NCI-H2227 (cell line): ENCODE results near the gene MAPKAPK3.
"Not testable (repeated sequence)": the region's sequence is repeated elsewhere in the genome, so short reads cannot be mapped to it uniquely, and the experiment has no call there.

ENCODE experiments used
- DNase-seq: peaks from one replicate; lab custom pipeline; 2025; ENCODE audit not compliant: unreplicated experiment; lab: John Stamatoyannopoulos, UW

MAPKAPK3 gene

DNA sequence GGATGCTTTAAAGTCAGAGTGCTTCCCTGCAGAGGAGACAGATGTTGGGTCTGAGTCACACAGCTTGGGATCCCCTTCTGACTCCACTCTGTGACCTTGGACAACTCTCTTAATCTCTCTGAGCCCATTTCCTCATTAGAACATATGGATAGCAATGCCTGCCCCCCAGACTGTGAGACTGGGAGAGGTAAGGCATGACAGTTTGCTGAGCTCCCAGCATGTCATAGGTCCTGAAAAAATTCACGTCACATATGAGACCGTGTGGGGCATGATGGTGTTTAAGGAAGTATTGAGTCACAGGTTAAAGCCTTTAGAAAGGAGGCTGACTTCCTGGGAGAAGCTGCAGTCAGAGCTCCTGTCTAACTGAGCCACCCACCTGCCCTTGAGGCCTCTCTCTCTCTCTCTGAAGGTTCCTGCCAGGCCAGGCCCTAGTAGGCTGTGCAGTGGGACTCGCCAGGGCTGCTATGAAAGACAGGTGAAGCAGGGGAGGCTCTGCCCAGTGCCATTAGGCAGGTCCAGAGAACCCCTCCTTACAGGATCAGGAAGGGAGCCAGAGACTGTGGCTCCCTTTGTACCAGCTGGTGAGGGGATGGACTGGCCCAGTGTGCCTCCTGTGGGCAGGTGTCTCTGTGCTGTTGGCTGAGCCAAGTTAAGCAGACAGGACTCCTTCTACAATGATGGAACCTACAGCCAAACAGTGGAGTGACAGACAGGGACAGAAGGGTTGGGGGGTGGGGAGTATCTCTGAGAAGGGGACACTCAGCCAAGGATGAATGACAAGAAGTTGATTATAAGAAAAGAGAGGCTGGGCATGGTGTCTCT is 38.3 kb downstream of the MAPKAPK3 start:
- DNase-seq, result no peak

DNA sequence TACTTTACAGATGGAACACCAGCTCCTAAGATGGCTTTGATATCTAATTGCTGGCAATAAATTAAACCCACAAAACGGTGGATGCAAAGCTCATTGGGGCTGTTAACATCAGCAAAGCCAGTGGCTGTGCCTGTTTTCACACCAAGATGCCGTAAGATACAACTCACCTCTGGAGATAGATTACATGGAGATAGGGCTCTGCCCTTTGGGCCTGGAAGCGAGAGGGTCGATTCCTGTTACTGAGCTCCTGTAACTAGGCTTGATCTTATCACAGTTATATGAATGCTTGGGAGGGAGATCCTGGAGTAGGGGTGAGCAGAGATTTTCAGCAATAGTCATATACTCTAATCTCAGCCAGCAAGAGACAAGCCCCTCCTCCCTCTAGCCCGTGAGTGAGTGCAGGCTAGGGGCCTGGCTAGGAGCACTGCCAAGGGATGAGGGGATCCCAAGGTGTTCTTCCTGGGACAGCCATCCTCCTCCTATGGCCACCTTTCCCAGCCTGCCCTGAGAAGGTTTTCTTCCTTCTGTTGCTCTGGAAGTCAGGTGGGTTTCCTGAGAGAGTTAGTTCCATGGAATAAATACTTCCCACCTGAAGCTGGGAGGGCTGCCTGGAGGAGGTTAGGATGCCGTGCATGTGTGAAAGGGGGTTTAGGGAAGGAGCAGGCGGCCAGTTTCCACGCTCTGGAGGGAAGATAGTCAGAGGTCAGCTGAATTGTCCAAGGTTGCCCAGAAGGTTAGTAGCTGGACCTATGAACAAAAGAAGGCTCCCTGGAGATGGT is 39.7 kb downstream of the MAPKAPK3 start:
- no peak for DNase-seq

DNA sequence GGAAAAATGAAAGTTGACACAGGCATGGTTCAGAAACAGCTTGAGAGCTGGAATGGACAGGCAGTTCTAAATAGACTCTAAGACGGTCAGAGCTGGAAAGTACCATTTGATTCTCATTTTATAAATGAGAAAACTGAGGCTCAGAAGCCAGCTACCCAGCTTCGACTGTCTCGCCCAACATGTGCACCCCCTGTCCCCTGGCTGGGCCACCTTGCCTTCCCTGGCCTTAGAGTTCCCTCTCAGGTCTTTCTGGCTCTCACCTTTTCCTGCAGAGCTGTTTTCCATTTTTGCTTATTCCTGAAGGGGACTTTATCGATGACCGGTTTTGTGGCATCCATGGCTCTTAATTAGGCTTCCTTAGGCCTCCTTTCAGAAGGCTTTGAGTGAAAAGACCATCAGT is 40.5 kb downstream of the MAPKAPK3 start:
- no peak for DNase-seq

DNA sequence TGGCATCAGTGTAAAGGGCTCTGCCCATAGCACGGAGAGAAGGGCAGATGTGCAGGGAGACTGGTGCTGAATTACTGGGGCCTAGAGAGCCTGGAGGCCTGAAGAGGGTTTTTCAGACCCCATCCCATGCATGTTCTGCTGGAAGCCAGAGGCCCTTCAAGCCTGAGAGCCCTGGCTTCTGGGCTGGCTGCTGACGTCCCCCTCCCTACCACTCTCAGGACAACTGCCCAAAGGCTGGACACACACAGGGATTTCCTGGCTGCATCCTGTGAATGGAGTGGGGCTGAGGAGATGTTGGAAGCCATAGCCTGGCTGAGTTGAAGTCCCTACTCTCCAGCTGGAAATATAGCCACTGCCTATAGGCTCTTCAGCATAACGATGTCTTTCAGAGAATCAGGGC is 40.9 kb downstream of the MAPKAPK3 start:
- DNase-seq, result no peak

DNA sequence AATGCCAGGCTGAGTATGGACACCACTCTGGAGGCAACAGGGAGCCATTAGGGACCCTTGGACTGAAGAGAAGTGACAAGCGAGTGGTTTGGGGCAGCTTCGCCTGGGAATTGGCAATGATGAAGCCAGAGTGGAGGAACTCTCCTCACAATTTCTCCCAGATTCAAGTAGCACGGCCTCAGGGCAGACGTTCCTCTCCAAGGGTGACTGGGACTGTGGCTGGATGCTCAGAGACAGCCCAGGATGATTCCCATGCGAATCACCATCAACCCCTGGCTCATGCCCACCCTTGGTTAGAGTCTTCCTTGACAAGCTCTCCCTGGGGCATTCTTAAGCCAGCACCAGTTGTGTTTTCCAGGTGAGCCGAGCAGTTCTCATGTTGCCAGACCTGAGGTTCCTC is 41.5 kb downstream of the MAPKAPK3 start:
- DNase-seq, result no peak

DNA sequence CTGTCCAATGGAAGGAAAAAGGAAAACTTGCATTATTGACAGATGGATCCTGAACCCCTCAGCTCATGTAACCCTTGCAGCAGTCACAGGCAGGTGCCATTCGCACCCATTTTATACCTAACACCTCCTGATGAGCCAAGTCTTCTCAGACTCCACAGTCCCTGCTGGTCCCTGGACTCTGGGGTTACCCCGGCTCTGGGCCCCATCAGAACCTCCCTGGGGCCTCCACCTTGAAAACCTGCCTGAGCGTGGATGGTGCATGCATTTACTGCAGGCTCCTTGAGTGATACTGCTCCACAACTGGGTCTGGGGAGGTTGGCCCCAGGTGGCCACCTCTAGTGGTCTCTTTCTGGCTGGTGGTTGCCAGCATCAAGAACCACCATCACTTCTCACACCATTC is 41.9 kb downstream of the MAPKAPK3 start:
- DNase-seq, result no peak

DNA sequence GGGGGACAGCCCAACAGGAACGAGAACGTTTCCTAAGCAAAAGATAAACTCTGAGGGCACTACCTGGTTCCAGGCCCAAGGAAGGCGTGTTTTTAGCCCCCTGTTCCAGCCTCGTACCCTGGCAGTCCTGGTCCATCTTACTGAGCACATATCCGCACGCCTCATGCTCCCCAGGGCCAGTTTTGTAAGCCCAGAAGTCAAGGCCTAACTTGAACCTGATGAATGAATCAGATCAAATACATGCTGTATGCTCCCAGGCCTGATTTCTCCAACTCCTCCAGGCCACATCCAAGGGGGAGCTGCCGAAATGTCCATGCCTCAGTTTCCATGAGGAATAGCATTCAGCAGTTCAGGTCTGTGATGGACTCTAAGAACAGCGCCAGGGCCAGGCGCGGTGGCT is 43.4 kb downstream of the MAPKAPK3 start:
- DNase-seq, result no peak

DNA sequence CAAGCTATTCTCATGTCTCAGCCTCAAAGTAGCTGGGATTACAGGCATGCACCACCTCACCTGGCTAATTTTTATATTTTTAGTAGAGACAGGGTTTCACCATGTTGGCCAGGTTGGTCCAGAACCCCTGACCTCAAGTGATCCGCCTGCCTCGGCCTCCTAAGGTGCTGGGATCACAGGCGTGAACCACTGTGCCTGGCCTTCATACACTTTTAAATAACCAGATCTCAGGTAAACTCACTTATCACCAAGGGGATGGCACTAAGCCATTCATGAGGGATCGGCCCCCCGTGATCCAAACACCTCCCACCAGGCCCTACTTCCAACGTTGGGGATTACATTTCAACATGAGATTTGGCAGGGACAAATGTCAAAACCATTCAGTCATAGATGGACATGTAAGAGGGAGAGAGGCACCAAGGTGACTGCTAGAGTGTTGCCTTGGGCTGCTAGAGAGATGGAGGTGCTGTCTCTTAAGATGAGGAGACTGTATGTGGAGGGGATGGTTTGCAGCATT is 44.4 kb downstream of the MAPKAPK3 start:
- DNase-seq, result no peak

DNA sequence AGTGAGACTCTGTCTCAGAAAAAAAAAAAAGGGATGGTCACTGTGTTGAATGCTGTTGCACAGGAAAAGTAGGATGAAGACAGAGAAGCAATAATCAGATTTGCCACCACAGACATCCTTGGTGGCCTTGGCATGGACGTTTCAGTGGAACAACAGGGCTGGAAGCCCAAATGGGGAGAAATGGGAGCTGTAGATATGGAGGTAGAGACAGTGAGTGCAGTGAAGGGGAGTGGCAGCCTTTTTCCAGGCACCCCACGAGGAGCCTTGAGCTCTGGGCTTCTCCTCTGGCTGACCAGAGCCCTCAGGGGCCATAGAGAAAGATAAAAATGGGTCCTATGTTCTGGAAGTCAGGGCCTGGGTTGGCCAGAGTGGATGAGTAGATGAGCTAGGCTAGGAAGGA is 45.5 kb downstream of the MAPKAPK3 start:
- no peak for DNase-seq

DNA sequence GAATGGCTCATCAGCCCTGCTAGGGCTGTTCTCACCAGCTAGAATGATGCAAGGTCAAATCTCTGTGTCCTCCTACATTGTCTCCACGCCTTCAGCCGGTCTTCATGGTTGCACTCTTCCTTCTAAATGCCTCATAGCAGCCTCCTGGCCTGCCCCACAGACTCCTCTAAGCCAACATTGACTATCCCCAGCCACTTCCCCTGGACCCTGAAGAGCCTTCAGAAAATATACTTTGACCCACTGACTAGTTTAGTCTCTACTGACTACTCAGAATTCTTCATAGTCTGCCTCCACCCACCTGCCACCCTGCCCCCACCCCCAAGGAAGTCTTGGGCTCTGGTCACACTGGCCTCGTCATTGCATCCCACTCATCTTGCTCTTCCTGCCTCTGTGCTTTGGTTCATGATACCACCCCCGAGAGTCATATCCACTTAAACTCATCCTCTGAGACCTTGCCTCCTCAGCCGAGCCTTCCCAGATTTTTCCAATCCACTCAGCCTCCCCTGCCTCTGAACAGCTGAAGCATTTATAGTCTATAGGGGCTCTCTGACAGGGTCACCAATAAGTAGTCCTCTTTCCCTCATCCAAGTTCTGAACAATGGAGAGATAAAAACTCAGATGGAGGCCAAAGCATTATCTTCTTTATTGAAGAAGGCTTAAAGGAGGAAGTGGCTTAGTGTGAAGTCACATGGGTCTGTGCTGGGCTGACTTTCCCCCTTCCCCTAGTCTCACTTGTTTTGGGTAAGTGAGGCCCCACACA is 48.3 kb downstream of the MAPKAPK3 start:
- no peak for DNase-seq

DNA sequence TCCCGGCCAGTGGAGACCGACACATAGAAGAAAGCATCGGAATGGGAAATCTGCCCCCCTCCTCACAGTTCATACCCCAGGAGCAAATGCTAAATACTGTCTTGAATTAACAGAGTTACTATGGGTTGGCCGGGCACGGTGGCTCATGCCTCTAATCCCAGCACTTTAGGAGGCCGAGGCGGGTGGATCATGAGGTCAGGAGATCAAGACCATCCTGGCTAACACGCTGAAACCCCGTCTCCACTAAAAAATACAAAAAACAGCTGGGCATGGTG is 48.8 kb downstream of the MAPKAPK3 start:
- not testable (repeated sequence) for DNase-seq

DNA sequence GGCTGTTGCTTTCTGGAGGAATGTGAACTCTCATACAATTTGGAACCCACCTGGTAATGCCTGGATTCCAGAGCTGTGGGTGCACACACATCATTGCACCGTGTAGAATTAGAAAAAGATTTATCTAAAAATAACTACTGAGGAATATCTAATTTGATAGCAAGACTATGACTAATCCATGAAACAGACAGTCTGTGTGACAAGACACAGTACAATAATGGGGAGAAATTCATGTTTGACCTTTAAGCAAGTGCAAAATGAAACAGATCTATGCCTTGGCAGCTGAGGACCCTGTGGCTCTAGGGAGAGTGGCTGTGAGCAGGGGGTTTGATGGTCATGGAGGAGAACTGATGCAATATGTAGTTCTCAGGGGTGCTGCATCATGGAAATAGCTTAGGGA is 49.9 kb downstream of the MAPKAPK3 start:
- no peak for DNase-seq

DNA sequence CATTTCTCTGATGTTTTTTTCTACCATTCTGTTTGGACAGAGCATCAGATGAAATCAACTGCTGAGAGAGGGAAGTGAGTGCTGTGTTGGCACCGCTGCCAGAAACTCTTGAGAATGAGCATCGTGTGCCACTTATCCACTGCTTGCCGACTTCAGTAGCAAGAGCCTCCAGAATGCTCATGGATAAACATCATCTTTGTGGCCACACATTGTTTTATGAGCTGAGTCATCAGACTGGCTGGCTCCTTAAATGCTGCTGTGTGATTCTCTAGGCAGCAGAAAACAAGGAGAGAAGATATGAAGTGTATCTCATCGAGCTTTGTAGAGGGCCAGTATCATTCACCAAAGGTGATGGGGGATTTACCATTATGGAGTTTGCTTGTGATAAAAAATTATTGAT is 54.4 kb downstream of the MAPKAPK3 start:
- DNase-seq, result peak; percentile 51

DNA sequence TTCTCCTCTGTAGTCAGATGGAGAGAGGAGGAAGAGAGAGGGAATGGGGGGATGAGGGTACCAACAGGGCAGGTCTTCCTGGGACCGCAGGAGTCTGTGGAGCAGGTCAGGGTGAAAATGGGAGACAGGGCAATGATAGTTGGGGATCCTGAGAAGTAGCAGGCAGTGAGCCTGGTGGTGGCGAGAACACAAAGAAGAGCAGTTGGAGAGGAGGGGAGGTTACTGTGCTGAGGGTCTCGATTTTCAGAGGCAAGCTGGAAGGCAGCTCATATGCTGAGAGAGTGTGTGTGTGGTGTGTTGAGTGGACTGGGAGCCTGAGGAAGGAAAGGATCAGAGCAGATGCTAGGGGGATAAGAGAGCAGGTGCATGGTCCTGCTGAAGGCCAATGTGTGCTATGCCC is 55.7 kb downstream of the MAPKAPK3 start:
- DNase-seq, result no peak

DNA sequence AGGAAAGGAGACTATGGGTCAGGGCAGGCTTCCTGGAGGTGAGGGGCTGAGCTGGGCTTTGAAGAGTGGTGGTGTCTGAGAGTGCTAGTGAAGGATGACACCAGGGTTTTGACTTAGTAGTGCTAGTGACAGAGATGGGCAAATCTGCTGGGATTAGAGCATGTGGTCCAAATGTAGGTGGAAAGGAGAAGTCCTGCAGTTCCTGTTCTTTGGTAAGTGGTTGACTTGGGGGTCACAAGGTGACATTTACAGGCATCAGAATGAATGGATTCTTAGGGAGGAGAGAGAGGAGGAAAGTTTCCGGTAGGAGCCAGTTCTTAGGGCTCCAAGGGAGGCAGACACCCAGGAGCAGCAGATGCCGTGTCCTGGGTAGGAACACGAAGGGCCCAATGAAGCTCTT is 57.0 kb downstream of the MAPKAPK3 start:
- DNase-seq, result no peak

DNA sequence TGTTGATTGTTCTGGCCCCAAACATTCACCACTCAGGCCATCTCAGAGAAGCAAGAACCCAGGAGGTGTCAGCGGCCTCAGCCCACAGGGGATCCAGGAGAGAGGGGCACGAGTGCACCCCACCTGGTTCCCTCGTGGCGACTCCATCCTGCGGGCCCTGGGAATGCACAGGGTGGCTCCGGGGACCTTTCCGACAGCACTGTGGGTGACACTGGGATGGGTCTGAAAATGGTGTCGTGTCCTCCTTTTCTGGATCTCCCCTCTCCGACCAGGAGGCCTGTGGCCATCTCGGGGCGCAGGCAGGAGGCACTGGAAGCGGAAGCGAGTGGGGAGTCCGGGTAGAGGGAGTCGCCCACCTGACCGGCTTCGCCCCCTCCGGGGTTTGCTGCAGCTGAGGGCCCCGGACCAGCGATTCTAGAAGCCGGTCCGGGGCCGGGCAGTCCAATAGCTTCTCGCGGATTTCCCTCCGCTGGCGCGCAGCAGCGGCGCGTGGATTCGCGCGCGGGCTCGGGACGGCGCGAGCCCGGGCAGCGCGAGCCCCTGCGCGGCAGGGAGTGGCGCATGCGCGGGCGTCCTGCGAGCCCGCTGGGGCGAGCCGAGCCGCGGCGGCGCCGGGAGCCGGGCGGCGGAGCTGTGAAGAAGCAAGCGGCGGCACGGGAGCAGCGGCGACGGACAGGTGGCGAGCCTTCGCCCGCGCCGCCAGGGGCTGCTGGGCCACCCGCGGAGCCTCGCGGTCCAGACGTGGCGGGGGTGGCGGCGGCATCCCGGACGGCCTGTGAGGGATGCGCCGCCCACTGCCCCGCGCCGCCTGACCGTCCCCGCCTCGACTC is 57.6 kb downstream of the MAPKAPK3 start, which contains the start of gene DOCK3:
Gene DOCK3 (plus strand): TSS at position 579 of the 830 bp plus-strand sequence. CDS start 337 bp downstream, outside the sequence.
- peak; percentile 77 for DNase-seq

DNA sequence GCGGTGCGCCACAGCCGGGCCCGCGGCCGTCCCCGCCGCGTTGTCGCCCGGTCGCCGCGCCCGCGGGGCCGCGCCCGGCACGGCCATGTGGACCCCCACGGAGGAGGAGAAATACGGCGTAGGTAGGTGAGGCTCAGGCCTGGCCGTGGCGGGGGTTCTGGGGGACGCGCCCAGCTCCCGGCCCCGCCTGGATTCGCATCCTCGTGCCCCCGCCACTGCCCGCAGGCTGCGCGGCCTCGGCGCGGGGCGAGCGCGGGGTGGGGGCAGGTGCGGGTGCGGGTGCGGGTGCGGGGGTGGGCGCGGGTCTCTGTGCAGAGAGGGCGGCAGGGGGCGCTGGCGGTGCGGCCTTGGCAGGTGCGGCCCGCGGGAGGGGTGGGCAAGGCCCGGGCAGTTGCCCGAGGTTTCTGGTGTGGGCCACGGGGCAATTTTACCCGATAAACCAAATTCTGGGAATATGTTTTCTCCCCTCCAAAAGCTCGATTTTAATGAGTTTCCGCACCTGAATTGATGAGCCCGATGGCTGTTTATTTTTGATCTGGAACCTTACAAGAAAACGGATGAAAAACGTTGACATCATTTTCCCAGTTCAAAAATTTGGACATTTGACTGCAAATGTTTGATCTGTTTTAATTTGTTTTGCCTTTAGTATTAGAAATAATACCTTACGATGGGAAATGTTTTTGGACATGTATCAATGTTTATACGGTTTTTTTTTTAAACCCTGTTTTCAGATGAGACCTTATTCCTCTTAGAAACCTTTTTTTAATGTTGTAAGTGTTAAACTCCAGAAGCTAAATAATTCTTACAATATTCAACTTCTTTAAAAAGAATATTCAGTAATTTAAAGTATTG is 58.5 kb downstream of the MAPKAPK3 start:
- peak; percentile 68 for DNase-seq

DNA sequence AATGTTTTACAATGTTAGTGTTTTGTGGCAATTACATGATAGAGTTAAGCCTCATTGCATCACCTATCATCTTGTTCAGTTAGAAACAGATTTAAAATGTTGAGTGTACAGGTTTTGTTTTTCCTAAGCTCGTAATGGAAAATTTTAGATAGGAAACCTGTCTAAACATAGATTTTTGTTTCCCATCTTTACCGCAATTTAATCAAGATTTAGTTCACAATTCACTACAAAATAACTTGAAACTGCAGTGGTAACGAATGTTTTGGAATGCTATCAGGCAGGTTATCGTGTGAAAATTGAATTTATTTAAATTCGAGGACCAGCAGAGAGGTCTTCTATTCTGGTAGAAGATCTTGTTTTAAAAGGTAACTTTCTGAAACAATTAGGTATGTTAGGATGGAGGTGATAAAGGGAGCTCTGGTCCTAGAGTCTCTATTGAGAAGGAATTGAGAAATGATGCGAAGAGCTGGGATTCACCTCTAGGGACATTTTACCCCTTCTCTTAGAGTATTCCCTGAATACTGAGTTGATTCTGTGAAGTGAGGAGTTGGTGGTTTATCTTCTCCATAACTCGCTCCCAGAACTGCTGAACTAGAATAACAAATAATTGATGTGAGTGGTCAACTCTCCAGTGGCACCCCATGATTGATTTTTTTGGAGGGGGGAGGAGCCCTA is 59.2 kb downstream of the MAPKAPK3 start:
- no peak for DNase-seq

DNA sequence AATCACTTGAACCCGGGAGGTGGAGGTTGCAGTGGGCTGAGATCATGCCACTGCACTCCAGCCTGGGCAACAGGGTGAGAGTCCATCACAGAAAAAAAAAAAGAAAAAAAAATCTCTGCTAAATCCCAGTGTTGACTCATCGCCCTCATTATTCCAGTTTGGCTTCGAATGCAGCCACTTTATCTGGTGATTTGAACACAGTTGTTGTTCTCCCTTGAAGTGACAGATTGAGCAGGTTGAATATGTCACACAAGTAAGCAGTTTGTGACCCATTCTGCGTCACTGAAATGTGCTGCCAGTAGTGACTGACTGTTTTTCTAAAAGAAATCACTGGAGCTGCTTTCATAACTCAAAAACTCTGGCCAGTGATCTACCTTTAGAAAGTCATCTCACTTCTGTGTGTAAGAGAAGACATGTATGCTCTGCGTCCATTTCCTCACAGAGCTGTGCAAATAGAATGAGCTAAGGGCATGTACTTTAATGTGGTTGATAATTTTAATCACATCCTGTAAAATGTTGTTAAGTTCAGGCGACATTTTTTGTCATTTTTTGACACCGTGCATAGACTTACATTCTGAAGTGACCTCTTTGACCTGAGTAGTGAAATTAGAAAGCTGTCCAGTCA is 70.3 kb downstream of the MAPKAPK3 start:
- DNase-seq, result no peak
